Sigmoid colon (tissue), 4 donors: ENCODE results near the gene KDM5A.

Experiments
- EP300 ChIP-seq, 4 donors: sonication (generic); formaldehyde crosslinking; IDR thresholded peaks; one replicate each; pipeline ENCODE4 v1.6.1; 2017; ENCODE audit warnings: antibody characterized with exemption in 4 of 4
- POLR2AphosphoS5 ChIP-seq, 4 donors: sonication (generic); formaldehyde crosslinking; IDR thresholded peaks; one replicate each; pipeline ENCODE4 v1.6.1; 2017; ENCODE audit warnings: antibody characterized with exemption in 4 of 4
- TF ChIP-seq, protein P1 (sequence below), 4 experiments: fragments of 450-650 bp in 3 of 4; fragments of 200-600 bp in 1 of 4; IDR thresholded peaks; one replicate each; pipeline ENCODE4 v1.5.1; 2016 to 2019; ENCODE audit warnings: antibody characterized with exemption in 4 of 4, mild to moderate bottlenecking in 3 of 4, moderate library complexity in 2 of 4

DNA sequence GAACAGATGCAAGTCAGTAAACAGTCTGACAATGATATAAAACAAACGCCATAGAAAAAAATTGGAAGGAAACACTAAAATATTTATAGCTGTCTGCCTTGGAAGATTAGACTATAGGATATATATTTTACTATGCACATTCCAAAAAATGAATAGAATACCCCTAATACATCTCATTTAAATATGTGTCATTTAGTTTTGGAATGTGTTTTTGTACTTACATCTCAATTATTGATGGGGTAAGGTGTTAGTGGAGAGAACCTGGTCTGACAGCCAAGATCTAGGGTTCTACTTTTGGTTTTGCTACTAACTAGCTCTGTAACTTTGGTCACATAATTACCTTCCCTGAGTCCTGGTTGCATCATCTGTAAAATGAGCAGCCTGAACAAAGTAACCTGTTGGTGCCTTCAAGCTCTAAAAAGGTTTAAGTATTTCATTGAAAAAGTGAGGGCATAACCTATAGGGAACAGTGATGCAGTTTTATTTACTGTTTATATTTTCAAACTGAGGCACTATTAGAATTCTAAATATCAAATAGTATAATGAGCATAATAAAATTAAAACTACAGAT, 97.9 kb downstream of the KDM5A start:
- TF ChIP-seq, protein P1, sequence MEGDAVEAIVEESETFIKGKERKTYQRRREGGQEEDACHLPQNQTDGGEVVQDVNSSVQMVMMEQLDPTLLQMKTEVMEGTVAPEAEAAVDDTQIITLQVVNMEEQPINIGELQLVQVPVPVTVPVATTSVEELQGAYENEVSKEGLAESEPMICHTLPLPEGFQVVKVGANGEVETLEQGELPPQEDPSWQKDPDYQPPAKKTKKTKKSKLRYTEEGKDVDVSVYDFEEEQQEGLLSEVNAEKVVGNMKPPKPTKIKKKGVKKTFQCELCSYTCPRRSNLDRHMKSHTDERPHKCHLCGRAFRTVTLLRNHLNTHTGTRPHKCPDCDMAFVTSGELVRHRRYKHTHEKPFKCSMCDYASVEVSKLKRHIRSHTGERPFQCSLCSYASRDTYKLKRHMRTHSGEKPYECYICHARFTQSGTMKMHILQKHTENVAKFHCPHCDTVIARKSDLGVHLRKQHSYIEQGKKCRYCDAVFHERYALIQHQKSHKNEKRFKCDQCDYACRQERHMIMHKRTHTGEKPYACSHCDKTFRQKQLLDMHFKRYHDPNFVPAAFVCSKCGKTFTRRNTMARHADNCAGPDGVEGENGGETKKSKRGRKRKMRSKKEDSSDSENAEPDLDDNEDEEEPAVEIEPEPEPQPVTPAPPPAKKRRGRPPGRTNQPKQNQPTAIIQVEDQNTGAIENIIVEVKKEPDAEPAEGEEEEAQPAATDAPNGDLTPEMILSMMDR (IDR thresholded peaks at IDR 0.05): no peak
- TF ChIP-seq EP300 (IDR thresholded peaks at IDR 0.05) (no peak), POLR2AphosphoS5 (IDR thresholded peaks at IDR 0.05) (no peak)
